Measurements from ENCODE around the gene ANKRD52. TPM values are rescaled to one million over a fixed set of nuclear protein-coding genes. Genes with fewer than 3 reads are reported as not detected.
A peak's percentile ranks its signal among the peaks of the same experiment; 100 is the strongest.

ANKRD52 gene
- total RNA-seq, 1 donor from 2014 or later, result 31.3 TPM

DNA sequence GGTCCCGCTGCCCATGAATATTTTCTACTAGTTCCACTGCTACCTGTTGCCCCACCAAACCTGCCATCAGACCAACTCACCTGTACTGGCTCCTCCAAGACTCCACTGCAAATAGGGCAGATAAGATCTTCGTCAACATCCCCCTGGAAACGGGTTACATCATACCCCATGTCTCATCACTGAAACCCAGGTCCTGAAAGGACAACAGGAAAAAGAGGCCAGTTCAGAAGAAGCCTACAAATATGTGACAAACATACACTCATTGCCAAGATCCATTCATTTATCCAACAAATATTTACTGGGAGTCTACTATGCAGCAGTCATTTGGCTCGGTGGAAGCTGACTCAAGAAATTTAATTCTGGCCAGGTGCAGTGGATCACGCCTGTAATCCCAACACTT lies 44.3 kb downstream of the ANKRD52 start:
- DNase-seq (ENCODE audit: low read depth), result no peak

DNA sequence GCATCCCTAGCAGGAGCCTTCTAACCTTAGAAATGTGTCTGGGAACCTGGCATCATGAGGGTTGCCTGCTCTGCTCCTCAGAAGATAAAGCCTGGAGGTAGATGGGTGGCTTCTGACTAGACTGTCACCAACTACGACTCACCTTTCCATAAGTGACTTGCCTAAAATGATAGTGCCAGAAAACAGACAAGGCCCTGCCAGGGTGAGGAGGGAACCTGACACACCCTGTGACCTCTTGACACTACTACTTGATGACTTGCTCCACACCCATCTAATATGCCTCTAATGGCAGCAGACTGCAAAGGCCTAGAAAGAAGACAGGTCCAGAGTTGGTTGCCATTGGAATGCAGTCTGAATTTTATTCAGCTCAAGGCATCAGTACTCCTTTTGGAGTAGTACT lies 45.8 kb downstream of the ANKRD52 start:
- DNase-seq (ENCODE audit: low read depth), result no peak

DNA sequence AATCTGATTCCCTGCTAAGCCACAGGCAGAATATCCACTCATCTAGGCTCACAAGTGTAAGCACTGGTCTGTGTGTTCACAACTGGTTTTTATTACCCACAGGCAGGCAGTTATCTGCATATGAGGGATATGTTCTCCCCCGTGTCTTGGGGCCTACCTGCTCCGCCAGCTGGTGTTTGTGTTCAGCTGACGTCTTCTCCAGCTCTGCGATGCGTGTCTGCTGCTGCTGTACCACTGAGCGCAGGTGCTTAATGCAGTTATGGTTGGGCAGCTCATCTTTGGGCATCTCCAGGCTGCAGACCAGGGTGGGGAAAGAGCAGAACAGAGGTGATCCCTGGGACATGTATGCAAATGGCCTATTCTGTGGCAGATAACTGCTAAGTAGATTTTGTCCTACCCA lies 50.2 kb downstream of the ANKRD52 start:
- DNase-seq (ENCODE audit: low read depth), result no peak

DNA sequence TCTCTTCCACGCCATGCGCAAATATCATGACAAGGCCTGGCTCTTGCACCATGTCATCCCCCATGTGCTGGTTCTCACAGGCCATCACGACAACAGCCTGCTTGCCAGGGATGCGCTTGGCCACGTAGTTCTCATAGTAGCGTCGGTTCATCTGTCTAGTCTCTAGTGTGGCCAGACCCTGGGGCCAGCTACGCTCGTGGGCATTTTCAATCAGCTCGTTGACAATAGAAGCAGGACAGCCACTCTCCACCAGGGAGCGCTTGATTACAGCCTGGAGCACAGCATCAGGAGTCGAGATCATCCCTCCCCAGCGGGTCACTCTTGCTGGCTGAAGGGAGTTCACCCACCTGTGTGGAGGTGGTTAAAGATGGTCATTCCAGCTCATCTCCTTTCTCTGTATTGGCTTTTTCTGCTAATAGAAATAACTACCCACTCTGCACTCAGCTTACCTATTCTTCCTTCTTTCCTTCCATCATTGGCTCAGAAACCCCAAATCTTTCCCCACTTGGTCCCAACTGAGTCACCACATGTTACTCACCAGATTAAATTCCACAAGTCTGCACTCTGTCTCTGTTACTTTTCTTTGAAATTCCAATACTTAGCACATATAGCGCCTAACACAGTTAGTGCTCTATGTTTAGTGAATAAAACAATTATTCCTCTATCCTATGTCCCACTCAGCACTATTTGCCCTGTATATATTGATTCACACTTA lies 51.6 kb downstream of the ANKRD52 start:
- peak; percentile 46 for DNase-seq (ENCODE audit: low read depth)

DNA sequence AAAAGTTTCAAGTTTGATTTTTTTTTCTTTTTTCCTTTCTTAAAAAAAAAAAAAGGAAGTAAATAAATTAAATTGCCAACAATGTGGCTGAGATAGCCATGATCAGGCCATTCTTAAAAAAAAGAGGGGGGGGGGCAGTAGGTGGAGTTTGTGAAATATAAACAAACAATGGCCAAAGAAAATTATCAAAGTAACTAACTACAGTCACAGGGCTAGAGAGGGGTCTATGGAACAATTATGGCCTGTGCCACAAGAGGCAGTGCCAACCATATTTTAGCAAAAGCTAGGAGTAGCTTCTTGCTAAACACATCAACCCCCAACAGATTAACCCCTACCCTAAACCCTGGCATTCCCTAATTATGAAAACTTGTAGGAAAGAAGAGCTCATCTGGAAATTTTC lies 52.7 kb downstream of the ANKRD52 start:
- no peak for DNase-seq (ENCODE audit: low read depth)

DNA sequence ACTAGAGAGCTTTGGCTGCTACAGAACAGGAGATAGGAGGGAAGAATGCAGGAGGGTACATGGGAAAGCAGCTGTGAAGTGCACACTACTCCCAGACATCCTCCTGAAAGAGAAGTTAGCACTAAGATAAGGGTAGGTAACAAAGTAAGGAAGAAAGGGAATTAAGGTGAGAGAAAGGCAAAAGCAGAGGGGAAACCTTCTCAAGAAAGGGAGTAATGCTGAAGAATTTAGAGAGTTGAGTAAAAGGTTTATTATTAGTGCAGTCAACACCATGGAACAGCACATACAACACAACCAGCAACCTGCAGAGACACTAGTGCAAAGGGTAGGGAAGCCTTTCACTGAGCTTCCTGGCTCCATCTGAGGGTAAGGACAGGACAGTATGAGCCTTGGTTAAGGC lies 53.9 kb downstream of the ANKRD52 start:
- DNase-seq (ENCODE audit: low read depth), result no peak

DNA sequence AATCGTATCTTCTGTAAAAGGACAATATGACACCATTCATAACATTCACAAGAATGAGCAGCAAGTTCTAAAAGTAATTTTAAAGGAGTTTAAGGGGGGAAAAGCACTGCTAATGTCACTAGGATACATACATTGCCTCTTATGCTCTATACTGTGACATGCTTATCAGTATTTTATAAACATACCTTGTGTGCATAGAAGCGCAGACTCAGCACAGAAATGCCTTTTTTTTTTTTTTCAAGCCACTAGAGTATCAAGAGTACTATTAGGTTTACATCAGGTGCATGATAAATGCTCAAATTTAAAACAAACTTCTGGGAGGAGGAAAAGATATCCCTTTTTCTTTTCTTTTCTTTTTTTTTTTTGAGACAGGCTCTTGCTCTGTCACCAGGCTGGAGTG lies 55.3 kb downstream of the ANKRD52 start:
- DNase-seq (ENCODE audit: low read depth), result no peak

DNA sequence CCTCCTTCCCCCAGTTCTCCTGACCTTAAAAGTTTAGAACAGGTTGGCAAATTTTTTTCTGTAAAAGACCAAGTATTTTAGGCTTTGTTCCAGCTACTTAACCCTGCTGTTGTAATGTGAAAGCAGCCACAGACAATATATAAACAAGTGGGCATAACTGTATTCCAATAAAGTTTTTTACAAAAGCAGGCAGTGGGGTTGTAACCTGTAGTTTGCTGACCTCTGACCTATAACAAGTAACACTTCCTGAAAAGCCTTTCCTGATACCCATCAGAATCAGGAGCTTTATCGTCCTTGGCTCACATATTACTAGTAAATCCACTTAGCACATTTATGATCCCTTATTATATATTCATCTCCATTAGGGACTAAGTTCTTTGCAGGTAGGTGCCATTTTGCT lies 55.8 kb downstream of the ANKRD52 start:
- DNase-seq (ENCODE audit: low read depth), result no peak

DNA sequence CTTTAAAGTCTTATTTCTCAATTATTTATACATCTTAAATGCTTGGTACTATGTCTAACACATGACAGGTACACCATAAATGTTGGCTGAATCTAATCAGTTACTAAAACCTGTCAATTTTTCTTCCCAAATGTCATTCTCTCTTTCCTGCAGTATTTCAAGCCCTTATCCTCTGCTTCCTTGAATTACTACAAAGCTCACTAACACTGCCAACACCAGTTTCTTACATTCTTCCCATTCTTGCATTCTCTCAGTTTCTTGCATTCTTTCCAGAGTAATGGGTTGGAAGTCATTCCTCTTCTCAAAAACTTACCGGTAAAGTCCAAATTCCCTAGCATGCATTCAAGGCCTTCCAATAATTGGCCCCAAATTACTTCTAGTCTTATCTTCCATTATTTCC lies 59.3 kb downstream of the ANKRD52 start:
- DNase-seq (ENCODE audit: low read depth), result no peak

DNA sequence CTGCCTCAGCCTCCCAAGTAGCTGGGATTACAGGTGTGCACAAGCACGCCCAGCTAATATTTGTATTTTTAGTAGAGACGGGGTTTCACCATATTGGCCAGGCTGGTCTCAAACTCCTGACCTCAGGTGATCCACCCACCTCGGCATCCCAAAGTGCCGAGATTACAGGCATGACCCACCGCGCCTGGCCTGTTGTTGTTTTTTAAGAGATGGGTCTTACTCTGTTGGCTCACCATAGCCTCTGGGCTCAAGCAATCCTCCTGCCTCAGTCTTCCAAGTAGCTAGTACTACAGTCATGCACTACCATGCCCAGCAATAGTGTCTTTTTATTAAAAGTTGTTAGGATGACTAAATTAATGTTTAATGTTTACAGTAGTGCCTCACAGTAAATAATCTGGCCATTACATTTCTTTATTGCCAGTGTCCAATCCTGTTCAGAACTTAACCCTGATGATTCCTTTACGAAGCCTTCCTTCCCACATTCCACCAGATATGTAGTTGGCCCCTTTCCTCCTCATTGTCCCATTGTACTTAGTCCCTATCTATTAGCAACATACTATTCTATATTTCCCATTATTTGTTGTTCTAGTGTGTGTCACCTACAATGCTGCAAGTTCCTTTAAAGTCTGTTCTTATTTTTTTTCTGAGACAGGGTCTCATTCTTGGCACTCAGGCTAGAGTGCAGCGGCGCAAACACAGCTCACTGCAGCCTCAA lies 60.1 kb downstream of the ANKRD52 start:
- DNase-seq (ENCODE audit: low read depth), result no peak

DNA sequence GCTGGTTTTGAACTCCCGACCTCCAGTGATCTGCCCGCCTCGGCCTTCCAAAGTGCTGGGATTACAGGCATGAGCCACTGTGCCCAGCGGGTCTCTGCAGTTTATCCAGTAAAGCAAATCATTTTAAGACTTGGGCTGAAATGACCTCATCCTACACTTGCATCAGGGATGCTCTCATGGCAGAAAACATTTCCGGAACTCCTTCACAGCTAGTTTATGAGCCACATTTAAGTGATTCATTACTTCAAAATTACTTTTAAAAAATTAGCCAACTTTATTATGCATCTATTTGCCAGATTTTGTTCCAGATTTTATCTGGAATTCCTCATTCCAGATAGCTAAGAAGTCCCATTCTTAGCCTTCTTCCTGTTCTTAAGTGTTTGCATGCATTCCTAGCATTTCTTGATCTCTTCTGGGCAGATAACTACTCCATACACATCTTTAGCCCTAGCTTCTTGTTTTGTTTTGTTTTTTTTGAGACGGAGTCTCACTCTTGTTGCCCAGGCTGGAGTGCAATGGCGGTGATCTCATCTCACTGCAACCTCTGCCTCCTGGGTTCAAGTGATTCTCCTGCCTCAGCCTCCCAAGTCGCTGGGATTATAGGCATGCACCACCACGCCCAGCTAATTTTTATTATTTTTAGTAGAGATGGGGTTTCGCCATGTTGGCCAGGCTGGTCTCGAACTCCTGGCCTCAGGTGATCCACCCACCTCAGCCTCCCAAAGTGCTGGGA lies 61.2 kb downstream of the ANKRD52 start:
- DNase-seq (ENCODE audit: low read depth), result peak; percentile 42

DNA sequence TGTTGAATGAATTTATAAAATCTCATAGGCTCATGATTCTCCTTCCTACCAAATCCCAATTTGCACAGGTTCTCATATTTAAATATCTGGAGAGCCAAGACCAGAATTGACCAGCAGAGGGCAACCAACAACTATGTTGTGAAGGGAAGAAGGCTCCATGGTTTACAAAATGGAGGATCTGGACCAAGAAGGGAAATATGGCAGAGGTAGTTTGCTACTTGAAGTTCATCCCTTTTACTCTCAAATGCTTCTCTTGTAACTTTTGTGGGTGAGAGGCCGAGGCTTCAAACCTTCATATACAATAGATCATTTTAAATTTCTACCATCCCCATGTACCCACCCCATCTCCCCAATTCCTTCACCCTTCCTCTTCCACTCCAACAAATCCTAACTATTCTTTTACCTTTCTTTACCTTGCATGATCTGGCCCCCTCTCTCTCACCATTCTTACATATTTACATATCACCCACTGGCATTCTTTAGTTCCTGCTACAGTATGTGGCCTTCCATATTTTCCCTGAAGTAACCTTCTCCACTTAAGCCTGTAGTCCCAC lies 65.1 kb downstream of the ANKRD52 start:
- DNase-seq (ENCODE audit: low read depth), result peak; percentile 91

DNA sequence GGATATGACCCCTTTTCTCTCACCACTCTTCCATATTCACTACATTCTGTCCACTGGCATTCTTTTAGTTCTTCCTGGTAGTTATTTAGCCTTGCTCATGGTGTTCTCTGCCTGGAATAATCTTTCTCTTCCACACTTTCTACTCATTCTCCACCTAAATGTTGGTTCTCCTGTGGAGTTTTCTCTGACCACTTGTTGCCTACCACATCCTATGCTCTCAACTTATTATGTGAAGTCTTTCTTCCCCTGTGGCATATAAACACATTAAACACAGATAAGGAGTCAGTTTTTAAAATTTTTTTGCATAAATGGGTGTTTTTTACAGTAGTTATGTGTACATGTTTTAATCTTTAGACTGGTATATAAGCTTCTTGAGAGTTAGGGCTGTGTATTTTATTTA lies 65.6 kb downstream of the ANKRD52 start:
- no peak for DNase-seq (ENCODE audit: low read depth)

DNA sequence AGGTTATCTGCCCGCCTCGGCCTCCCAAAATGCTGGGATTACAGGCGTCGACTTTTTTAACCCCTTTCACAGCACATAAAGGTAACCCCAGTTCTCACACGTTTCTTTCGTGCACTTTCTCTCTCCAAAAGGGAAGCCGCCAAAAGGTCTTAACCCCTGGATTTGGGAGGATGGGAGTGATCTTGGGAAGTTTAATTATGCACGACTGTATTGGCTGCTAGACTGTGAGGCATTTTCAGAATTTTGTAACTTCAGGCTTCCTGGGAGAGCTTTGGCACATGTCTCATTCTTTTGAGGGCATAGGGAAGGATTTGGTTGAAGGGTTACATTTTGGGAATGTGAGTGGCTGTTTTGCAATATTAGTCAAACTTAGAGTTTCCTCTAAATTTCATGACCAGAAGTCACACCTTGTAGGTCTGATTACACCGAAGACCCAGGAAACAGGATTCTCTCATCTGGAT lies 67.5 kb downstream of the ANKRD52 start:
- DNase-seq (ENCODE audit: low read depth), result no peak

DNA sequence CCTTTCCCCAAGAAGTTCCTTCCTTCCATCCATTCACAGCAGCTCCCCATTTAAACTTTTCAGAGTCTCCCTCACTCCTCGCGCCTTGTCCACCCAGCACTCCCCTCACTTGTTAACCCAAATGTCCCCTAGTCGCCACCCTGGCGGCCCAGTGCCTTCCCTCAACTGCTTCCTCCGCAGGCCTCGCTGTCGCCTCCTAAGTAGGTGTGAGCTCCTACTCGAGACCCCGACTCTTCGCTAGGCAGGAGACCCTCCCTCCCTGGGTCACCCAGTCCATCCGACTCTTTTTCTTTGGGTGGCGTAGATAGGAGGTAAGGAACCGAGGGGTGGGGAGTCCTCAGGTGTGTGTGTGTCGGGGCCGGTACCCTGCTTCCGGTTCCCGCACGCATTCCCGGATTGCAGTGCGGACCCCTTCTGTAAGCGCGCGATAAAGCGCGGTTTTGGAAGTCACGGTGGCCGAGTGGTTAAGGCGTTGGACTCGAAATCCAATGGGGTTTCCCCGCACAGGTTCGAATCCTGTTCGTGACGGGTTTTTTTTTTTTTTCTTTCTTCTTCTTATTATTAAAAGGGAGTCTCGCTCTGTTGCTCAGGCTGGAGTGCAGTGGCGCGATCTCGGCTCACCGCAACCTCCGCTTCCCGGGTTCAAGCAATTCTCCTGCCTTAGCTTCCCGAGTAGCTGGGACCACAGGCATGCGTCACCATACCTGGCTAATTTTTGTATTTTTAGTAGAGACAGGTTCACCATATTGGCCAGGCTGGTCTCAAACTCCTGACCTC lies 68.1 kb downstream of the ANKRD52 start:
- DNase-seq (ENCODE audit: low read depth), result peak; percentile 86

DNA sequence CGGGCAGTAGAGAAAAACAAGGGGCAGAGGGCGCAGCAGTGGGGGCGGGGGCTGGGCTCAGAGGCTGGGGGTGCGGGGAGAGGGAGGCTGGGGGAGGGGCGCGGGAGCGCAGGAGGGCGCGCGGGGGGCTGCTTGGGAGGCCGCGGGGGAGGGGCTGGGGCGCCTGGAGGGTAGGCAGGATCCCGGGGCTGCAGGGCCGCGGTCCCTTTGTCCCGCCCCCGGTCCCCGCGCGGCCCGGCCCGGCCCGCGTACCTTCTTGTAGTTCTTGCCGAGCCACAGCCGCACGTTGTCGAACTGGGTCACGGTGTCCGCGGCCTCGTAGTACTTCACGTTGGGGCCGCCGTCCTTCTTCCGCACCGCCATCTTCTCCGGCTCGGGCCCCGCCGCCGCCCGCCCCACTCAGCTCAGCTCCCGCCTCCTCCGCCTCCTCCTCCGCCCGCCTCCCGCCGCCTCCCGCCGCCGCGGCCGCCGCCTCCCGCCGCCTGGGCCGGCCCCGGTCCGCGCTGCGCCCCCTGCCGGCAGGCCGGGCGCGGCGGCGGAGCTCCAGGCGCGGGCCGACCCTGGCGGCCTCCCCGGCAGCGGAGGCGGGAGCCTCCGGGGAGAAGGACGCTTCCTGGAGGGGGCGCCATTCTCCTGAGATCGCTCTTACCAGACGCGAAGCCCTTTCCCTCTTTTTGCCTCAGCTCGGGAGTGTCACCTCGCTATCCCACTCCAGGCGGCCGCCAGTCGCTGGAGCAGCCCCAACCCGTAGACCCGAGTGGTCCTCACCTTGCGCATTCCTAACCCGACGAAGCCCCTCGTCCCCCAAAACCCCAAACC lies 68.9 kb downstream of the ANKRD52 start, which contains the start of gene SMARCC2:
Gene SMARCC2, minus strand, starts transcription at position 385 of the 819 bp plus-strand sequence. Its CDS starts 22 bp downstream, at position 363.
- DNase-seq (ENCODE audit: low read depth), result peak; percentile 90

DNA sequence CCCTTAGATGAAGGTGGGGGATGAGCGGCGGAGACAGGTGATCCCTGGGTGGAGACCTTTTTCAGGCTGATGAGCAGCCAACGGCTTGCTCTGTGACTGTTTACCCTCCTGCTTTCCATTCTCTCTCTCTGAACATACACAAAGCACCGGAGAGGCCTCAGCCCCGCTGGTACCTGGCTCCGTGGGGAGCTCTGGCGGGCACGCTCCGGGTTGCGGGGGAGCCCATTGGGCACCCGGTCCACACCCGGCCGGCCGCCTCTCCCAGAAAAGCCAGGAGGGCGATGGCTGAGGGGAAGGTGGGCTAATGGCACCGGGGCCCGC lies 69.4 kb downstream of the ANKRD52 start:
- no peak for DNase-seq (ENCODE audit: low read depth)

DNA sequence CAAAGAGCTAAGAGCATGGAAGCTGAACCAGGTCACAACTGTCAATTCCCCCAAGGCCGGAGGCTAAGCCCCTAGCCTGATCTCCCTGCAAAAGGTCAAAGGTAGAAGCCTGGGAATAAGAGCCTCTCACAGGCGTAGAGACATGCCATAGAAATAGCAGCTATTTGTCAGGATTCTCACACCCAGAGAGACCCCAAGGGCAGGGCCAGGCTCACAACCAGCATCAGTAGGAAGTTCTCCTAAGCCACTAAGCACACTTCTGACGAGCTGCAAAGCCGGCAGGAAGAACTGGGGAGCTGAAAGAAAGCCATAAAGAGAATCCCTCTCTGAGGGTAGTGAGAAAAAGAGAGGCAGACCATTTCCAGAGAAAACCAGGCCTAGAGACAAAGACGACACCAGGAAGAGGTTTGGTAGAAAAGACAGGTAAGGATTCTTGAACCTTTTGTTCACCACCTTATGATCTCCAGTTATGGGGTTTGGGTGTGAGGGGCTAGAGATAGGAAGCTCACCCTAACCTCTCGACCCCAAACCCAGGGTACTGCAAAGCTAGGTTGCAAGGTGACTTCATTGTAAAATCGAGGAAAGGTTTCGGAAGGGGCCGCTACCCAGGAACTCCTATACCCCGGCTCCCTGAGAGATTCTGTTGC lies 69.9 kb downstream of the ANKRD52 start:
- no peak for DNase-seq (ENCODE audit: low read depth)
